GM21360 (cell line): ENCODE data around the gene SLX9.
"Not testable (repeated sequence)": the region's sequence is repeated elsewhere in the genome, so short reads cannot be mapped to it uniquely, and the experiment has no call there.

Source experiments
- ATAC-seq: cut with Tn5 transposase; IDR thresholded peaks from one replicate; pipeline ENCODE4 v1.9.1; 2021; ENCODE audit warnings: mild to moderate bottlenecking, moderate library complexity; ENCODE audit not compliant: unreplicated experiment

SLX9 gene

DNA sequence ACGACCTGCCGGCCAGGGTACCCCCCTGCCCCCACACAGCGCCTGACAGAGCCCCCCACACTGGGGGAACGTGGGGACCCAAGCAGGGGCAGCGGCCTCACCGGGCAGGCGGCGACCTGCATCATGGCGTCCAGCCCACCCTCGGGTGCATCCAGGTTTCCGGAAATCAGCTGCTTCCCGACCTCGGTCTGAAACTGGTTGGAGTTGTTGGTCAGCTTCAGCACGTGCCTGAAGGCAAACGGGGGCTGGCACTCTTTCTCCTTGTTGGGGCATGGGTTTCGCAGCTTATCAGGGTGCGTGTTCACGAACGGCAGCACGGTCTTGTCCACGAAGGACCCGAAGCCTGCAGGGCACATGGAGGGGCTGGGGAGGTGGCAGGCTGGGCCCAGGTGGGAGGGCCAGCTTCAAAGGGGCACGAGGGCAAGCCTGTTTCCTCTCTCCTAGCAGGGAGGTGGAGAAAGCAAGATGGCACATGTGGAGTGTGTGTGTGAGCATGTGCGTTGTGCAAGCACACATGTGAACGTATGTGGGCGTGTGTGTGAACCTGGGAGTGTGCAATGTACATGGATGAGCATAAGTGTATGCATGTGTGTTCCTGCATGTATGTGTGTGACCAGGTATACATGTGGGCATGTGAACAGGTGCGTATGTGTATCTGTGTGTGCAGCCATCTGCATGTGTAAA lies 38.3 kb upstream of the SLX9 start:
- ATAC-seq: no peak

DNA sequence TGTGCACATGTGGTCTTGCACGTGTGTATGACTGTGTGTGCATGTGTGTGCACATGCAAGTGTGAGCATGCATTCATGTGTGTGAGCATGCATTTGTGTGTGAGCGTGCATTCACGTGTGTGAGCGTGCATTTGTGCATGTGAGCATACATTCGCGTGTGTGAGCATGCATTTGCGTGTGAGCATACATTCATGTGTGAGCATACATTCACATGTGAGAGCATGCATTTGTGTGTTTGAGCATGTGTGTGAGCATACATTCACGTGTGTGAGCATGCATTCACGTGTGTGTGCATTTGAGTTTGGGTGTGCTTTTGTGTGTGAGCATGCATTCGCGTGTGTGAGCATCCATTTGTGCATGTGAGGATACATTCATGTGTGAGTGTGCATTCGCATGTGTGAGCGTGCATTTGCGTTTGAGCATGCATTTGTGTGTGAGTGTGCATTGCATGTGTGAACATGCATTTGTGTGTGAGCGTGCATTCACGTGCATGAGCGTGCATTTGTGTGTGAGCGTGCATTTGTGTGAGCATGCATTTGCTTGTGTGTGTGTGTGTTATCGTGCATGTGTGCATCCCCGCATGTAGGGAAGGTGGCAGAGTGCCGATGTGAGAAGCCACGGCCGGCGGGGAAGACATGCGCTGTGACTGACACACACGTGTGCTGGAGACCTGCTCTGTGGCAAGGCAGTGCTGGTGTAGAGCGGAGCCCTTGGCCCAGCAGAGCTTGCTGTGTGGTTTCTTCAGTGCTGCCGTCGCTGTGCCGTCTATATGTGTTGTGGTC lies 37.4 kb upstream of the SLX9 start:
- no peak for ATAC-seq

DNA sequence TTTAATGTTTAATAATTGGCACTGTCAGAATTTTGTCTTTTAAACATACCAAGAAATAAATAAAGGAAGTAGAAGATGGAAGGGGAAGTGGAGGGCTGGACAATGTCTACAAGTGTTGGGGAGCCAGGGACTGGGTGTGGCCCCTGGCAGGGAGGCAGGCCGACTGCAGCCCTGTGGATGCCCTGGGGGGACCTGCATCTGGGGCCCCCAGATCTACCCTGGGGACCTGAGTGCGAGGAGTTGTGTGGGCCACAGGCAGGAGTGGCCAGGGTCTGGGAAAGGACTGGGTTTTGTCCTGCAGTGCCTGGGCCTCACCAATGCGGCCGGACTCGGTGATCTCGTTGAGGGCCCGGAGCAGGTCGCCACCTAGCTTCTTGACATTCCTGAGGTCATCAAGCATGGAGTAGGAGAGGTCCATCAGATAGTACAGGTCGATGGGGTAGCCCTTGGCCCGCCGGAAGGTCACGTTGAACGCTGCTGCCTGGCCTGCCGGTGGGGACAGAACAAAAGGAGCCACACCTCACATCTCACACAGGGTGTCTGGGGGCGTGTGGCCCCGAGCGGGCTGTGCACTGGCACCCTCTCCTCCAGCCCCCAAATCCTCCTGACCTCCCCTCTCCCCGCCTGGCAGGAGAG lies 36.7 kb upstream of the SLX9 start:
- ATAC-seq: no peak

DNA sequence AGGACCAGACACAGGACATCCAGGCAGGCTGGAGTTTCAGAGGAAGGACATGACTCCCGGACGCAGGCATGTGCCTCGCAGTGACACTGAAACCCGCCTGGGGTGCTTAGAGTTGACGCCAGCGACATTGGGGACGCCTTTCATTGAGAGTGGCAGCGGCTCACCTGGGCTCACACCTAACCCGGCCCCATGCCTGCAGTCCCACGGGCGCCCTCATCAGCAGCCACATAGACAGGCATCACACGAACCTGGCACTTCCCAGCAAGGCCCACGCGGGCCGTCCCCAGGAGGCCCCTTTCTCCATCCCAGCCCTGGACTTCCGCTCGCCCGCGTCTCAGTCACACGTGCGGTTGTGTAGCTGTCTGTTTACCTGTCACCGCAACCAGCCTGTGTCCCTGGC lies 36.1 kb upstream of the SLX9 start:
- no peak for ATAC-seq

DNA sequence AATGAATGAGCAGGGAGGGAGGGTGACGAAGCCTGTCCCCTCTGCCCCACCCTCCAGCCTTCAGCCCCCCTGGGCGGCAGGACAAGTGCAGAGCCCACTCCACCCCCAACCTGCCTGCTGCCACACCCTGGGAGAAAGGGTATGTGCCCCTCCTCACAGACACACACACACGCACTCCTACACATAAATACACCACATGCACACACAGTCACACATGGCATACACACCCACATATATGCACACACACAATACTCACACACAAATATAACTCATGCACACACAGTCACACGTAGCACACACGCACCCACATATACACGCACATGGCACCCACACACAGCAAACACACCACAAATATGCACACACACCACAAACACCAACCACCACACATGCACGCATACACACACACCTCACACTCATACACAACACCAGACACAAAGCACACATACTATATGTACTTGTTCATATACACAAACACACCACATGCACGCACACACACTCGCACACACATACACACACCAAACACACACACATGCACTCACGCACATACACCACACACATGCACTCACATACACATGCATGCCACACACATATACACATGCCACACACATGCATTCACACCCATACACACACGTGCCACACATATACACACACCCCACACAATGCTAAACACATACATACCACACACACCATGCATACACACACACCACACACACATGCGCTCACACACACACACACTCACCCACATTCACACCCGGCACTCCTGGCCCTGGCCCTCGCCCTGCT lies 35.5 kb upstream of the SLX9 start:
- ATAC-seq: no peak

DNA sequence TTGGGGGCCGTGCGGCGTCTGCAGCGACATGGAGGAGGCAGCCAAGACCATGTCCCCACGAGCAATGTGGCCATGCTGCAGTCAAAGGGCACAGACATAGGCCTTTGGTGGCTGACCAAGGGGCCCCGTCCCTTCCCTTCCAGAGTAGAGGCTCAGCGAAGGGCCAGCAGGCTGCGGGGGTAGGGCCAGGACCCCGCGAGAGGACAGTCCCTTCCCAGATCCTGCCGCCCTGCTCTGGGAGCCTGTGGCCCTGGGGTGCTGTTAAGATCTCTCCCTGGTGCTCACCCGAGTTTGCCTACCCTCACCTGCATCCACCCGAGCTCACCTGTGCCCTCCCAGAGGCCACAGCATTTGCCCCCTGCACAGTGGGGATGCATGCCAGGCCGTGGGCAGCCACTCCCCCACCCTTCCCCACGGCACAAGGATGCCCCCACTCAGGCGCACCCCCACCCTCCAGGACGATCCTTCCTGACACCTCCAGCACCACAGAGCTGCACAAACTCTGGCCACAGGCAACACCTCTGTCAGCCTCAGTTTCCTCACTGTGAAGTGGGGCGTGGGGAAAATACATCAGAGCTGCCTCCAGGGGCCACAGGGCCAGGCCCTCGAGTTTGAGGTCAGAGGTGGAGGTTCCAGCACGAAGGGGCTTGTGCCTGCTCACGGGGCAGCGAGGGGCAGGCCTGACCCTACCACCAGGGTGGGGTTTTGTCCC lies 34.7 kb upstream of the SLX9 start:
- no peak for ATAC-seq

DNA sequence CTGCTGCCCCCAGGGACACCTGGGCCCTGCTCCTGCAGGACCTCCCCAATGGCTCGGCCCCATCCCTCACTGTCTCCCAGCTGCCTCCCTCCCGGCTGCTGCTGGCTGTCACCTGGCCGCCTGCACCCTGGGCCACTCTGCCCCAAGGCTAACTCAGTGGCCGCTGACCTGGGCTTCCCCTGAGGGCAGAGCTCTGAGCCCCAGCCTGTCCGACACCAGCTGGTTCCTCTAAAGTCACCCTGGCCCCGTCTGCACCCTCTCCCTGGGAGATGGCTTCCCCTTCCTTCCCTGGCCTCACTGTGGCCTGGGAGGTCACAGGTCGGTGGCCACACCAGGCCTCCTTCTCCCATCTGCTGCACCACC lies 34.1 kb upstream of the SLX9 start:
- no peak for ATAC-seq

DNA sequence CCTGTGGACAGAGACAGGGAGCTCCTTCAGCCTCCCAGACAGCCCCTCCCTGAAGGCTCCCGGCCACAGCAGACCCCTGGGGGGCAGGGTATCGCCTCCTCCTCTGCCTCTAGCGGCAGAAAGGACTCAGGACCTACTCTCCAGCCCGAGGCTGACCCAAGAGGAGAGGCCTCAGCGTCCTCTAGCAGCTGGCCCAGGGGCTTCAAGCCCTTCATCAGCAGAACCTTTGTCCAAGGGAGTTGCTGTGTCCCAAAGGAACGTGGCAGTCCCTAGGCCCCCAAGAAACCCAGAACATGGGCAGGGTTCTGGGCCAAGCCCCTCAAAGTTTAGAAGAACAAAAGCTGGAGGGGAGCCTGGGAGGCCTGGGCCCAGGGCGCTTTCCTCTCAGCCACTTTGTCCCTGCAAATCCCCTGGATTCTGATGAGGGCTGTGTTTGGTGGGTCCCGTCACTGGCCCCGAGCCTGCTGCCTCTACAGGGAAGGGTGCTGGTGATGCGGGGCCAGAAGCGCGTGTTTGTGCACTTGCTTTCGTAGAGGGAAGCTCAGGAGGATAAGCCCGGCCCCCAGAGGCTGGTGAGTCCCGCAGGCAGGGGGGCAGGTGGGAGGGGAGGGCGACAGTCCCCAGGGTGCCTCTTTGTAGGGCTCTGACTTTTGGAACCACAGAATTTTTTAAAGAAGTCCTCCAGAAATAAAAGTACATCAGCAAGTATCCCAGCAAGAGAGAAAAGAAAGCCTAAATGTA lies 32.4 kb upstream of the SLX9 start:
- ATAC-seq: no peak

DNA sequence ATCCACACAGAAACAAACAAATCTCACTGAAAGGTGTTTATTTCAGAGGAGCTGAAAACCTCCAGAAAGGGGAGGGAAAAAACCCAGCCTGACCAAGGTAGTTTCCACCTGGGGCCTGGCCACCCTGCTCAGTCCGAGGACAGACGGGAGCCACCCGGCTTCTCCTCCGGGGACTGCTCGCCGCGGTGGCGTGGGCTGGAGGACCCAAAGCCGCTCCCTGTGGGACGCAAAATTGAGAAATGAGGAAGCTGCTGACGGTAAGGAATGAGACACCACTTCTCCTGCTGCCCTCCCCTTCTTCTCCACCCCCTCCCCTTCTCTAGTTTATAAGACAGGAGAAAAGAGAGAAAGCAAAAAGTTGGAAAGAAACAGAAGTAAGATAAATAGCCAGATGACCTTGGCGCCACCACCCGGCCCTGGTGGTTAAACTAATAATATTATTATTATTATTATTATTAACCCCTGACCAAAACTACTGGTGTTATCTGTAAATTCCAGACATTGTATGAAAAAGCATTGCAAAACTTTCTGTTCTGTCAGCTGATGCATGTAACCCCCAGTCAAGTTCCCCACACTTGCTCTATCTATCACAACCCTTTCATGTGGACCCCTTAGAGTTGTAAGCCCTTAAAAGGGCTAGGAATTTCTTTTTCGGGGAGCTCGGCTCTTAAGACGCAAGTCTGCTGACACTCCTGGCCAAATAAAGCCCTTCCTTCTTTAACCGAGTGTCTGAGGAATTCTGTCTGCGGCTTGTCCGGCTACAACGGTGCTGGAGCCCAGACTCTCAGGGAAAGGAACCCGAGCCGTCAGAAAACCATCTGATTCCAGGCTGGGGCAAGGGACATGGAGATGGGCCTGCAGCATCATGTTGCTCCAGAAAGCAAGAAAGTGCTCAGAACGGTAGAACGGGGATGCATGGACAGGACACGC lies 31.6 kb upstream of the SLX9 start:
- no peak for ATAC-seq

DNA sequence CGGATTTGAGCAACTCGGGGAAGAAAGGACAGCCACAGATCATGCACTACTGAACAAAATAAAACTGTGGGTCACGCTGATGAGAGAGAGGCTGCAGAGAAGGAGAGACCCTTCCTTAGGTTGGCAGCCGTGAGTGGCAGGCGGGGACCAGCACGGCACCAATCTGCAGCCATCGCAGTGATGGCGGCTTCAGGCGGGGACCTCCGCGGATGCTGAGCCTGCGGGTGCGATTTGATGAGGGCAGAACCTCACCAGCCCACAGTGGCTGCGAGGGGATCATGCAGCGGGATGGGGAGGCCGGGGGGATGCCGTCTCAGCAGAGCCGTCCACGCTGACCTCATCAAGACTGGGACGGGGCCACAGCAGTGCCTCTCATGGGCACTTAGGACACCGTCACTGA lies 30.9 kb upstream of the SLX9 start:
- no peak for ATAC-seq

DNA sequence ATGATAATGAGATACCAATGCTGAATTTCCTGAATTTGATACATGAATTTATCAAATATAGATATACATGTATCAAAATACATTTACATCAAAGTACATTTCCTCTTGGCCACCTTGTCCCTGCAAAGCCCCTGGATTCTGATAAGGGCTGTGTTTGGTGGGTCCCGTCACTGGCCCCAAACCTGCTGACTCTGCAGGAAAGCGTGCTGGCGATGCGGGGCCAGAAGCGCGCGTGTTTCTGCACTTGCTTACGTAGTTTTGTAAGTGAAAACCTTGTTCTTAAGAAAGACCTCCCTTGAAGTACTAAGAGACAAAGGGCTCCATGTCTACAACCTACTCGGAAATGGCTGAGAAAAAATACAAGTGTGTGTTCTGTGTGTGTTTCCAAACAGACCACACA lies 30.1 kb upstream of the SLX9 start:
- ATAC-seq: no peak

DNA sequence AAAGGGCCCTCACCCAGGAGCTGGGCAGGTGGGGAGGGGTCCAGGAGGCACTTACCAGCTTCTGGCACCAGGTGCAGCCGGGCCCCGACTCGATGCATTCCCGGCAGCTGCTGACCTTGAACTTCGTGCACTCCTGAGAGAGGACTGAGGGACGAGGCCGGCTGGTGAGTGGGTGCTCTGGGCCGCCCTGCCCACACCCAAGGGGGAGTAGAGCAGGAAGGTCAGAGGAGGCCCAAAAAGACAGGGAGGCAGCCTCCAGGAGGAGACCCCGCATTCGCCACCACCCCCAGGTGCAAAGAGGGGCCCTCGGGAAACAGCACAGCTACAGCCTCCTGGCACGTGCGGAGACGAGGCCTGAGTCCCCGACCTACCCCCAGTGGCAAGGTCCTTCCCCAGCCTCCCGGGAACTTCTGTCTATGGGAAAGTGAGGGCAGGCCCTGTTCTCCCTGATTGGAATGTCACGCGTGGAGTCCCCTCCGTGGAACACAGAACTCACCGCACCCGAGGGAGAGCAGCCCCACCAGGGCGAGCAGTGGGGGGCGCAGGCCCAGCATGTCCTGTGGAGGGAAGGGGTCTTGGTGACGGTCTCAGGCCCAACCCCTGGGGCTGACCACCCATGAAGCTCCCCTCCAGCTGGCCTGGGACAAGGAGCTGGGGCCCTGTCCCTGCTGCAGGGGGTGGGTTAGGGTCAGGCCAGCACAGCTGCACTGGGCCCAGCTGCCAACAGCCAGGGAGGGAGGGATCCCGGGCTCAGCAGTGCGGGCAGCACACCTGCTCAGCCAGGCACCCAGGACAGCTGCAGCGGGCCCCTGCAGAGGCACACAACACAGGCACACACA lies 29.4 kb upstream of the SLX9 start:
- no peak for ATAC-seq

DNA sequence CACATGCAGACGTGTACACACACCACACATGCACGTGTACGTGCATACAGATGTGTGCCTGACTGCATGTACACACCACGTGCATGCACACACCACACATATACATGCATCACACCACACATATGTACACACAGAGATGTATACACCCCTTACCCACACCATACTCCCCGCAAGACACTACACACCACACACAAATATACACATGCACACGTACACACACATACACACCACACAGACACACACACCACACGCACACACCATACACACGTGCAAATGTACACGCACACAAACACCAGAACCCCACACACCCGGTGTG lies 28.8 kb upstream of the SLX9 start:
- ATAC-seq: no peak

DNA sequence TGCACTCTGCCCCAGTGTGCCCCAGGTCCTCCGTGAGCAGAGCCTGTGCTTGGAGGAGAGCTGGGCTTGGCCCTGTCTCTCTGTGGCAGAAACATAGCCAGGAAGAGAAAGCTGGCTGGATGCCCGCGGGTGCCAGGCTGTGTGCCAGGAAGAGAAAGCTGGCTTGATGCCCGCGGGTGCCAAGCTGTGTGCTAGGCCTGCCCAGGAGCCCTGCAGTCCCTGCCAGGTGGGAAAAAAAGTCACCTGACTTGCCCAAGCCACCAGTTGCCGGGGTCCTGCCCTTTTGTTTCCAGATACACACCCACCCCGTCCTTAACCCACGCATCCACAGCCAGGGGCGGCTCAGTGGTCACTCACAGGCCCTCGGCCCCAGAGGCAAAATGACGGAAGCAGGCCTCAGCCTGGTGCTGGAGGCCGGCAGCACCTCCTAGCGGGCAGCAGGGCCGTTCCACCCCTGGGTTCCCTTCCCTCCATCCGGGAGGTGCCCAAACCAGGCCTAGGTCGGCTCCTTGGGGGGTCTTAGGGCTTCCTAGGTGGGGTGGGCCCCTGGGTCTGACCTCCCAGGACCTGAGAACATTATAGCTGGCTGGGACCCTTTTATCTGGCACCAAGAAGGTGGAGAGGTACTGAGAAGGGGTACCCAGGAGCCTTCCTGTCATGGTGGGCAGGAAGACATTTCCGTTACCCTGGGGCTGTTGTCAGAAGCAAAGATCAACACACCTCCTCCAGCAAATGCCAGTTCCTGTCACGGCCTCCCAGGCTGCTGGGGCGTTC lies 28.3 kb upstream of the SLX9 start:
- ATAC-seq: no peak

DNA sequence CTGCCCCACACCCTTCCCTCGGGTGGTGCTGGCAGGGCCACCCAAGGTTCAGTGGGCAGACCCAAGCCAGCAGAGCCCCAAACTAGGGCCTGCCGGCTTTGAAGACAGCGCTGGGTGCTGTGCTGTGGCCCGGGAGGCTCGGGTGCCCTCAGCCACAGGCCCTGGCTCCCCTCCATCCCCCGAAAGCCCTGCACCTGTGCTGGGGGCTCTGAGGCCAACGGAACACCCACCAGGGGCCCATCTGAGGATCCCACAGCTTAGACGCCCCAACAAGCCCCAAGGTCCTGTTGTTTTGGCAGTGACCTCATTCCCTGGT lies 27.7 kb upstream of the SLX9 start:
- no peak for ATAC-seq

DNA sequence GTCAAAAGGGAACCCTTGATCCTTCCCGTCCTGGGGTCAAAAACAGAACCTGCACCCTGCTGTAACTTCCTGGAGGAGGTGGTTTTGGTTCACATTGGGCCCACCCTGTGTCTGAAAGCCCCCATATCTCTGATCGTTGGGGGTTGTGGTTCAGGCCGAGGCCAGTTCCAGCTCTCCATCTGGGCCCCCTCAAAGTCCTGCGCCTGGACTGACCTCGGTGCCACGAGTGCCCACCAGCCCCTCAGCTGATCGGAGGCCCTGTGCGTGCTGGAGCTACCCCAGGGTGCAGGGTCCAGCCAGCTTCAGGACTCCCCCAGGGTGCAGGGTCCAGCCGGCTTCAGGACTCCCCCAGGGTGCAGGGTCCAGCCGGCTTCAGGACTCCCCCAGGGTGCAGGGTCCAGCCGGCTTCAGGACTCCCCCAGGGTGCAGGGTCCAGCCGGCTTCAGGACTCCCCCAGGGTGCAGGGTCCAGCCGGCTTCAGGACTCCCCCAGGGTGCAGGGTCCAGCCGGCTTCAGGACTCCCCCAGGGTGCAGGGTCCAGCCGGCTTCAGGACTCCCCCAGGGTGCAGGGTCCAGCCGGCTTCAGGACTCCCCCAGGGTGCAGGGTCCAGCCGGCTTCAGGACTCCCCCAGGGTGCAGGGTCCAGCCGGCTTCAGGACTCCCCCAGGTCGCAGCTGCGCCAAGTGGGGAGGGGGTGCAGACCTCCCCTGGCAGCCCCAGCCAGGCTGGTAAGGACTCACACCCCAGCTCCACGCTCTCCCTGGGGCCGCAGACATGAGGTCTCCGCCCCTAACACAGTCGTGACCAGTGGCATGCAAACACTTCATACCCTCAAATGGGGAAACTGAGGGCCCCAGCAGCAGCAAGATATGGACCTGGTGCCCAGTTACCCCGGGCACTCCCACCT lies 27.1 kb upstream of the SLX9 start:
- not testable (repeated sequence) for ATAC-seq
